Esophagus muscularis mucosa (tissue), 4 donors: ENCODE measurements around the gene GRPEL2.
A peak's percentile ranks its signal among the peaks of the same experiment; 100 is the strongest.

Experiments used
- EP300 ChIP-seq: sonication (generic); formaldehyde crosslinking; IDR thresholded peaks from one replicate; pipeline ENCODE4 v1.6.1; 2017; ENCODE audit warnings: antibody characterized with exemption
- POLR2A ChIP-seq: fragments of 450-650 bp; IDR thresholded peaks from one replicate; pipeline ENCODE4 v1.6.1; 2017; ENCODE audit warnings: antibody characterized with exemption, moderate library complexity, mild to moderate bottlenecking, low read depth
- POLR2AphosphoS5 ChIP-seq, 2 donors: sonication (generic); formaldehyde crosslinking; IDR thresholded peaks; one replicate each; pipeline ENCODE4 v1.6.1; 2017; ENCODE audit warnings: antibody characterized with exemption in 2 of 2
- TF ChIP-seq, protein P1 (sequence below), 3 experiments: fragments of 200-600 bp in 2 of 3; fragments of 450-650 bp in 1 of 3; sonication (generic) in 2 of 3; IDR thresholded peaks; one replicate each; pipeline ENCODE4 v1.5.1; 2017 to 2019; ENCODE audit warnings: antibody characterized with exemption in 3 of 3, mild to moderate bottlenecking in 2 of 3, moderate library complexity in 1 of 3

GRCh38 chr5:149372076-149372795, 26.9 kb downstream of the GRPEL2 start:
- TF ChIP-seq, protein P1, sequence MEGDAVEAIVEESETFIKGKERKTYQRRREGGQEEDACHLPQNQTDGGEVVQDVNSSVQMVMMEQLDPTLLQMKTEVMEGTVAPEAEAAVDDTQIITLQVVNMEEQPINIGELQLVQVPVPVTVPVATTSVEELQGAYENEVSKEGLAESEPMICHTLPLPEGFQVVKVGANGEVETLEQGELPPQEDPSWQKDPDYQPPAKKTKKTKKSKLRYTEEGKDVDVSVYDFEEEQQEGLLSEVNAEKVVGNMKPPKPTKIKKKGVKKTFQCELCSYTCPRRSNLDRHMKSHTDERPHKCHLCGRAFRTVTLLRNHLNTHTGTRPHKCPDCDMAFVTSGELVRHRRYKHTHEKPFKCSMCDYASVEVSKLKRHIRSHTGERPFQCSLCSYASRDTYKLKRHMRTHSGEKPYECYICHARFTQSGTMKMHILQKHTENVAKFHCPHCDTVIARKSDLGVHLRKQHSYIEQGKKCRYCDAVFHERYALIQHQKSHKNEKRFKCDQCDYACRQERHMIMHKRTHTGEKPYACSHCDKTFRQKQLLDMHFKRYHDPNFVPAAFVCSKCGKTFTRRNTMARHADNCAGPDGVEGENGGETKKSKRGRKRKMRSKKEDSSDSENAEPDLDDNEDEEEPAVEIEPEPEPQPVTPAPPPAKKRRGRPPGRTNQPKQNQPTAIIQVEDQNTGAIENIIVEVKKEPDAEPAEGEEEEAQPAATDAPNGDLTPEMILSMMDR (IDR thresholded peaks at IDR 0.05), result no peak
- no peak for TF ChIP-seq POLR2A
- TF ChIP-seq POLR2AphosphoS5 (IDR thresholded peaks at IDR 0.05), result peak; percentile 28 to 56
- TF ChIP-seq EP300, result no peak
